Ovary (tissue), 9 donors: ENCODE data around the gene ZFP92. TPM values are rescaled to one million over a fixed set of nuclear protein-coding genes. Genes with fewer than 3 reads are reported as not detected.

Experiments used
- DNase-seq, 5 donors: peaks; one replicate each; pipeline ENCODE4 v3.0.0-alpha.2; 2019 to 2020
- H3K27ac ChIP-seq, 2 donors: fragments of 200-600 bp; one replicate each; pipeline versions ENCODE4 v1.5.1 to v1.8.0; 2019 to 2022
- H3K27me3 ChIP-seq: fragments of 200-600 bp; one replicate; pipeline ENCODE4 v1.8.0; 2022
- H3K36me3 ChIP-seq: fragments of 200-600 bp; sonication (generic); one replicate; pipeline ENCODE4 v1.5.1; 2019
- H3K4me1 ChIP-seq: one replicate; pipeline ENCODE4 v1.8.1; 2013; ENCODE audit warnings: mild to moderate bottlenecking, moderate library complexity; ENCODE audit not compliant: insufficient read depth
- H3K4me3 ChIP-seq: fragments of 200-600 bp; sonication (generic); one replicate; pipeline ENCODE4 v1.5.1; 2017
- H3K9me3 ChIP-seq, 2 donors: fragments of 200-600 bp in 1 of 2; sonication (generic) in 1 of 2; one replicate each; pipeline versions ENCODE4 v1.5.1 to v1.8.1; 2013 to 2019; ENCODE audit warnings: mild to moderate bottlenecking in 1 of 2, moderate library complexity in 1 of 2
- CTCF ChIP-seq, 3 donors: fragments of 450-650 bp in 2 of 3; fragments of 200-600 bp in 1 of 3; IDR thresholded peaks; one replicate each; pipeline versions ENCODE4 v1.5.1 to v1.8.0; 2016 to 2022; ENCODE audit warnings: antibody characterized with exemption in 3 of 3, mild to moderate bottlenecking in 1 of 3
- EP300 ChIP-seq: sonication (generic); formaldehyde crosslinking; IDR thresholded peaks from one replicate; pipeline ENCODE4 v1.6.1; 2017; ENCODE audit warnings: antibody characterized with exemption
- POLR2A ChIP-seq: fragments of 450-650 bp; IDR thresholded peaks from one replicate; pipeline ENCODE4 v1.6.1; 2017; ENCODE audit warnings: antibody characterized with exemption, mild to moderate bottlenecking, moderate library complexity
- WGBS, 3 donors: extraction: QIAGEN DNeasy Blood & Tissue Kit in 1 of 3; methylation state at CpG; one replicate each; pipeline versions ENCODE4 v1.1.5 to v1.1.7; 2013 to 2017; 5-methylcytosine and 5-hydroxymethylcytosine counted together
- intact Hi-C, 4 donors: fragments of 100-400 bp; cut with DNase I; formaldehyde crosslinking; loops; one replicate each; pipeline versions ENCODE4 v1.11.0 to v1.15.1; 2022 to 2023
- polyA plus RNA-seq, 2 donors: library from polyadenylated mRNA; stranded (reverse); fragments of 200-250 nt in 1 of 2; fragments of 350-450 nt in 1 of 2; fragmentation: Illumina TruSeq in 1 of 2; extraction: RNeasy Lipid Tissue Mini Kit (QIAGEN cat#74804) in 1 of 2; gene quantifications; one replicate each; pipeline ENCODE4 v1.2.3, GENCODE V29; 2013 to 2014
- total RNA-seq, 7 donors: library from RNA; depleted of rRNA in 2 of 7; stranded (reverse); fragments of >200 nt in 2 of 7; fragmentation: NEBNext Ultra II Directional in 3 of 7; extraction: Animal tissue kit (Norgen Biotek cat#: 25700) in 3 of 7; gene quantifications; one replicate each; pipeline versions ENCODE4 v1.1.0 to v1.2.4, GENCODE V29; 2016 to 2023
- donor health status: DM: no; HTN: no; CAD: no; lungs with moderate emphysema.
- donor health status: DM: no; HTN: no; CAD: no.
- donor health status: Bipolar disorder and iron deficiency.
- donor health status: DM: yes; HTN: yes; CAD: no.
- donor health status: DM: no; HTN: no; CAD: no.
- donor health status: DM: yes; HTN: yes; CAD: no.

The ZFP92 gene
- total and polyA plus RNA-seq, 9 donors = 2.7 to 9.4 (median 3.9) TPM

- Histone ChIP-seq H3K36me3 (no peaks in the 10 kb centered on the region), H3K27ac (no peak overlapping the region), H3K4me1 (no peaks in the 10 kb centered on the region), H3K4me3 (no peak overlapping the region), H3K9me3 (no peaks in the 10 kb centered on the region), H3K27me3 (no peaks in the 10 kb centered on the region)
- WGBS, 3 donors = 84 to 91% (median 87%) methylated on average over 14 to 15 of the region's 15 CpGs
- intact Hi-C loops = no loop called here
- TF ChIP-seq POLR2A (no peak), EP300 (no peak), CTCF (IDR thresholded peaks at IDR 0.05) (no peak)
- DNase-seq = peak in 1 of 5 donors; percentile 42
Observed at GRCh38 chrX:153410373-153410772, 899 bp upstream of the ZFP92 start.

GRCh38 chrX:153410888-153411254 lies 401 bp upstream of the ZFP92 start:
- TF ChIP-seq EP300 (no peak), CTCF (IDR thresholded peaks at IDR 0.05) (no peak), POLR2A (no peak)
- no peaks in the 10 kb centered on the region for H3K27me3 ChIP-seq
- peak overlapping the region; percentile 52 for H3K4me3 ChIP-seq
- intact Hi-C loops = no loop called here
- H3K27ac ChIP-seq = no peak overlapping the region
- H3K36me3 ChIP-seq = no peaks in the 10 kb centered on the region
- no peaks in the 10 kb centered on the region for H3K9me3 ChIP-seq
- DNase-seq = no peak
- WGBS, 3 donors = 47 to 63% (median 57%) methylated on average over 12 of the region's 12 CpGs
- H3K4me1 ChIP-seq = no peaks in the 10 kb centered on the region

GRCh38 chrX:153411988-153412574 lies 809 bp downstream of the ZFP92 start:
- TF ChIP-seq POLR2A (no peak), CTCF (IDR thresholded peaks at IDR 0.05) (no peak), EP300 (no peak)
- peak overlapping the region; percentile 42 to 44 for H3K27ac ChIP-seq
- H3K4me3 ChIP-seq = peak overlapping the region; percentile 52
- H3K36me3 ChIP-seq = no peaks in the 10 kb centered on the region
- no peaks in the 10 kb centered on the region for H3K4me1 ChIP-seq
- no peak for DNase-seq
- H3K9me3 ChIP-seq = no peaks in the 10 kb centered on the region
- 44 to 65% (median 57%) methylated on average over 17 of the region's 17 CpGs for WGBS, 3 donors
- intact Hi-C loops = no loop called here
- no peaks in the 10 kb centered on the region for H3K27me3 ChIP-seq

GRCh38 chrX:153412746-153413720 lies 1.8 kb downstream of the ZFP92 start:
- WGBS, 3 donors = 47 to 72% (median 52%) methylated on average over 23 of the region's 23 CpGs
- Histone ChIP-seq H3K4me3 (no peak overlapping the region), H3K27ac (peak overlapping the region in 1 of 2 donors; percentile 42), H3K27me3 (no peaks in the 10 kb centered on the region), H3K9me3 (no peaks in the 10 kb centered on the region), H3K4me1 (no peaks in the 10 kb centered on the region), H3K36me3 (no peaks in the 10 kb centered on the region)
- intact Hi-C loops = no loop called here
- DNase-seq = peak in 1 of 5 donors; percentile 42
- TF ChIP-seq POLR2A (no peak), CTCF (IDR thresholded peaks at IDR 0.05) (no peak), EP300 (no peak)
